G401 (cell line): ENCODE data around the gene COTL1. TPM values are rescaled to one million over a fixed set of nuclear protein-coding genes. Genes with fewer than 3 reads are reported as not detected.

Experiments used
- DNase-seq: peaks from one replicate; pipeline ENCODE4 v3.0.0-alpha.2; 2015; ENCODE audit warnings: low spot score
- in situ Hi-C: cut with HindIII; loops from 2 replicates; pipeline ENCODE4 v1.10.0; 2016; ENCODE audit warnings: low sequenced_read_pairs, mixed read lengths
- total RNA-seq: library from RNA; depleted of rRNA; stranded (reverse); fragments of >200 nt; shearing (Covaris generic); gene quantifications from 2 replicates; pipeline ENCODE4 v1.2.3, GENCODE V29; 2014

Gene COTL1
- total RNA-seq, 1 experiment from 2014 or later, result 79.9 TPM

DNA sequence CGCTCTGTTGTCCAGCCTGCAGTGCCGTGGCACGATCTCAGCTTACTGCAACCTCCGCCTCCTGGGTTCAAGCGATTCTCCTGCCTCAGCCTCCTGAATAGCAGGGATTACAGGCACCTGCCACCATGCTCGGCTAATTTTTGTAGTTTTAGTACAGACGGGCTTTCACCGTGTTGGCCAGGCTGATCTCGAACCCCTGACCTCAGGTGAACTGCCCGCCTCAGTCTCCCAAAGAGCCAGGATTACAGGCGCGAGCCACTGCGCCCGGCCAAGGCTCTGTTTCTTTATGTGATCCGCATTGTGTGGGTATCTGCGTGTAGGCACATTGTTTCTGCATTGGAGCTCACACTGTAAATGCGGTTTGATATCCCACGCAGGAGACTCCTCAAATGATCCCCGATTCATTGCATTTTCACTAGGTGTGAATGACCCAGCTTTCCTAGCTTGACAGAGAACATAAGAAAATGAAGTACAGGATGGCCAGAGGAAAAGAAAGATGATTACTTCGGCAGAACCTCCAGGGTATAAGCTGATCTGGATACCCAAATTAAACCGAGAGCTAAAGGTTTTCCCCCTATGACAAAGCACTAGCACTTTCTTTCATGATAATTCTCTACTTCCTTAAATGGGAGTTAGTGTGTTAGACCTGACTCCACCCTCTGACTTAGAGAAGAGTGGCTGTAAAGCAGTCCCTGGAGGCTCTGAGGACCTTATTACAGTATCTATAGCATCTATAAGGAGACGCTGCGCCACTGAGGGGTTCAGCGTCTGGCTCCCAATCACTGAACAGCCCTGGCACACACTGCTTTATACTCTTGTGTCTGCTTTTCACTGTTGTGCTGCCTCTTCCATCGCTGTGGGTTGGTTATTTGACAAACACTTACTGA is 17.3 kb downstream of the COTL1 start:
- no peak for DNase-seq
- in situ Hi-C loops, result no loop called here

DNA sequence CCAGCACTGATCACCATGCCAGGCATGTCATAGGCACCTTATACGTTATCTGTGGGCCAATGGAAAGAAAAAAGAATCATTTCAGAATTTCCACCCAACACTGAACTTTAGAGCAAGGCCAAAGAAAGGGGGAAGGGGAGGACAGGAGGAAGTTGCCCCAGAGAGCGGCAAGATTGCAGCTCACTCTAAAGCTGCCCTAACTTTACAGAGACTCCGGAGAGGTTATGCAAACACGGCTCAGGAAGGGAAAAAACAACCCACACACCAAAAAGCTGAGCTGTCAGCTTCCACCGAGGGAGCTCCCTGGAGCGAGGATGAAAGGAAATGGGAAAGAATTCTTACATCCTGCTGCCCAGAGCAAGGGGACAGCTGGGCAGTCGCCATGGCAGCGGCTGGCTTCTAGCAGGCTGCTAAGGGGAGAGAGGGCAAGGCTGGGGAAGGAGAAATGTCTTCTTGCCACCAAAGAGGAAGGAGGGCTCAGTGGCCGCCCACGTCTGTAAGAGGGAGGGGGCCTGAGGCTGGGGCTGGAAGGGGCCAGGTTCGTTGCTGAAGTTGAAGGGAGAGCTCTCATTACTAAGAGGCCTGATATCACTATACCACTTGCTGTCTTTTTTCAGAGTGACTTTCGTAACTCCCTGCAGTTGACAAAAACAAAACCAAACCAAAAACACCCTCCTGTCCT is 18.2 kb downstream of the COTL1 start:
- peak; percentile 37 for DNase-seq
- in situ Hi-C loops, result no loop called here

DNA sequence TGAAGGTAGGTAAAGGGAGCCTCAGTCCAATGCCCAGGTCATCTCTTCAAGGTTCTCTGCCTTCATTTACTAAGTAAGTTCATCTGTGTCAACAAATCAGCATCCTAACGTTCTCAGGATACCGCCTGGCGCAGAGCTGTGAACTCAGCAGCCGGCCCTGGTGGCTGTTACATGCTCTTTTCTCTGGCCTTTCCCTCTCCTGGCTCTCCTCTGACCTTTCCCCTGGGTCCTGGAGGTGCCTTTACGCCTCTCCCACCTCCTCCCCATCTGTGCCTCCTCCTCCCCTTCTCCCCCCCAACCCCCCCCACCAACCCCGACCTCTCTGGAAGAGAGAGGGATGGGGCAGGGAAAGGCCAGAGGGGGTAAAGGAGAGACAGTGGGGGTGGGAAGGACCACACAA is 19.5 kb downstream of the COTL1 start:
- in situ Hi-C loops, result no loop called here
- DNase-seq, result no peak

DNA sequence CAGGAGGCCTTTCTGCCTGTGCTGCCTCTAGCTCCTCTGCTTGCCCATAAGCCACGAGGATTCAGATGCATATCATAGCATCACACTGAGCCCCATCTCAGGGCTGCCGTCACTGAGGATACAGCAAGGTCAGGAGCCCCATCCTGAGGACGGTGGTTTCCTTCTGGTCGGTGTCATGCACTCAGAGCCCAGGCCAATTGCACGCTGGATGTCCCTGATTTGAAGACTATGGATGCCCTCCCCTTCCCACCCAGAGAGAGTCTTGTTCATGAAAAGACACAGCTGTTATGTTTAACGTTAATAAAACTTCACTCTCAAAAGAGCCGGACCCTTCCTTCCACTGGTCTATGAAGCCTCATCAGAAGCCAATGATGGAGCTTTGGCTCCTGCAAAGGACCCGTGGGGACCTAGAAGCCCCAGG is 19.9 kb downstream of the COTL1 start:
- DNase-seq, result no peak
- in situ Hi-C loops, result no loop called here

DNA sequence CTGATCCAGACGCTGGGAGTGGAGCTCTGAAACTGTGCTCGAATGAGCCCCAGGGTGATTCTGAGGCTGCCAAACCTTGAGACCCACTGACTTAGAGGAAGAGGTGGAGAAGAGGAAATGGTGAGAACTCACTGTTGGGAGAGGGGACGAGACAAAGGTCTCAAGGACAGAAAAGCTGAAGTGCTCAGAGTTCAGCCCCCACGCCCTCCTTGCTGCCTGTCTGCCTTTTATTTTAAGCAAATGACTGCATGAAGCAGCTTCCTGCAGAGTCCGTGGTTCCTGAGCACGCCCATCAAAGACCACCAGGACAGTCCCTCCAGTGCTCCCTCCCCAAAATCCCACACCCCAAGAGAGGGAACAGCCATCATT is 20.4 kb downstream of the COTL1 start:
- in situ Hi-C loops, result no loop called here
- no peak for DNase-seq

DNA sequence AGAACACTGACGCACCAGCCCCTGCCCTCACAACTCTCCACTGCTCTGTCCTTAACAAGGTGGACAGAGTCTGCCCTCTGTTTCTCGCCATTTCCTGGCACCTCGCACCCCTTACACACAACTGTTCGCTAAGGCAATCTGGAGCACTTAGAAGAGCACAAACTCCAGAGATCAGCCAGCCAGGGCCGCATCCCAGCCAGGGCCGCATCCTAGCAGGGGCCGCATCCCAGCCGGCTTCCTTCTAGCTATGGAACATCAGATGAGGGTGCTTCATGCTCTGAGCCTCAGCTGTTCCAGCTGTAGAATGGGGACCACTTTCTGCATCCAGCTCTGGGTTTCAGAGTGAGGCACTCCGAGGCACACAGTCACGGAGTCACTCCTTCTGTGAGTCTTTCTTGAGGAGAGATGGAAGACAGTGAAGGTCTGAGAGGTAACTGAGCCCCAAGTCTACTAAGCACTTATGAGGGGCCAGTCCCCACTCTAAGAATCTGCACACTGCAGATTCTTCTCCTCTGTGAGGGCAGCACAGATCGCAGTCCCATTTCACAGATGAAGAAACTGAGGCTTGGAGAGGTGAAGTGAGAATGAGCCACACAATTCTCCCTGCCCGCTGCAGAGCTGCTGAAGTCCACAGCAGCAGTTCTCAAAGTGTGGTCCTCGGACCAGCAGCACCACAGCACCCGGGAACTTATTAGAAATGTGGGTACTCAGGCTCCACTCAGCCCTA is 20.9 kb downstream of the COTL1 start:
- DNase-seq, result no peak
- in situ Hi-C loops, result no loop called here

DNA sequence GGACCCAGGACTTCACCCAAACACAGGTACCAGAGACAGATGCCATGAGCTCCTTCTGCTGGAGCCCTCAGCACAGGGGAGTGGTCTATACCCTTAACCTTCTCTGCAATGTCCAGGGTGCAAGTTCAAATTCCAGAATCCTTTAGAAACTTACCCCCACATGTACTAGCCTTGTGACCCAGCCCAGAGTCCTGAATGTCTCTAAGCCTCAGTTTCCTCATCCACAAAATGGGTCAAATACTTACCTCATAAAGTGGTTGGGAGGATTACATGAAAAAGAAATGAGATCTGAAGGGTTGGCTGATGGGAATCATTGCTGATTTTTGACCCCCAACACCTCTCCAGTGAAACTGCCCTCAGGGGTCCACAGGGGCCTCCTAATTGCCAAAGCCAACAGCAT is 21.7 kb downstream of the COTL1 start:
- in situ Hi-C loops, result no loop called here
- DNase-seq, result no peak

DNA sequence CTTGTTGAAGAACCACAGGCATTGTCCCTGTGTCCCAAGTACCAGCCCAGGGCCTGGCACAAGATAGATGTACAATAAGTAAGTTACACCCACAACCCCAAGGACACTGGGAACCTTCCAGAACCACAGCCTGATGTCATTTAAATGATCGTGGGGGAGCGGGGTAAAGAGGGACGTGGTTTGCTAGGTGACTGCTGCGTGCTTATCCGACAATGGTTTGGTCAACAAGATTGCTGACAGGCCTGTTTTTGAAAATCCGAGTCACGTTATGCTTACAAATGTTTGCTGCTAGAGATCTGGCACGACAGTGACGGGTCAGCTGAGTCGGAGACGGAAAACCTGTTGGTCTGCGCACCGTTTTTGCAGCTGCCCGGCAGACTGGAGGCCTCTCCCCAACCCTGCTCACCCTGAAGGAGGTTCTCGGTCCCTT is 22.8 kb downstream of the COTL1 start:
- in situ Hi-C loops, result no loop called here
- no peak for DNase-seq

DNA sequence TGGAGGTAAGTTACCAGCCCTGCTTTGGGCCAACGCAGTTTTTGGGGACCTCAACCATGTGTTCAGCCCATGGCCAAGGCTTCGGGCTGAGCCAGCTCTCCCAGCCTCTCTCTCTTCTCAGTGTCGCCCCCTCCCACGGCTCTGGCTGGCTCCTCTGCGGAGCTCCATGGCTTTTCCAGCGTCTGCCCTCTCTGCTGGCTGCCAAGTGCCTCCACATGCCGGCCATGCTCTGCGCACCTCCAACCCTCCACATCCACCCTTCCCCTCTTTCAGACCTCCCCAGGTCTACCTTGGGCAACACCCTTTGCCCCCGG is 23.2 kb downstream of the COTL1 start:
- in situ Hi-C loops, result no loop called here
- no peak for DNase-seq

DNA sequence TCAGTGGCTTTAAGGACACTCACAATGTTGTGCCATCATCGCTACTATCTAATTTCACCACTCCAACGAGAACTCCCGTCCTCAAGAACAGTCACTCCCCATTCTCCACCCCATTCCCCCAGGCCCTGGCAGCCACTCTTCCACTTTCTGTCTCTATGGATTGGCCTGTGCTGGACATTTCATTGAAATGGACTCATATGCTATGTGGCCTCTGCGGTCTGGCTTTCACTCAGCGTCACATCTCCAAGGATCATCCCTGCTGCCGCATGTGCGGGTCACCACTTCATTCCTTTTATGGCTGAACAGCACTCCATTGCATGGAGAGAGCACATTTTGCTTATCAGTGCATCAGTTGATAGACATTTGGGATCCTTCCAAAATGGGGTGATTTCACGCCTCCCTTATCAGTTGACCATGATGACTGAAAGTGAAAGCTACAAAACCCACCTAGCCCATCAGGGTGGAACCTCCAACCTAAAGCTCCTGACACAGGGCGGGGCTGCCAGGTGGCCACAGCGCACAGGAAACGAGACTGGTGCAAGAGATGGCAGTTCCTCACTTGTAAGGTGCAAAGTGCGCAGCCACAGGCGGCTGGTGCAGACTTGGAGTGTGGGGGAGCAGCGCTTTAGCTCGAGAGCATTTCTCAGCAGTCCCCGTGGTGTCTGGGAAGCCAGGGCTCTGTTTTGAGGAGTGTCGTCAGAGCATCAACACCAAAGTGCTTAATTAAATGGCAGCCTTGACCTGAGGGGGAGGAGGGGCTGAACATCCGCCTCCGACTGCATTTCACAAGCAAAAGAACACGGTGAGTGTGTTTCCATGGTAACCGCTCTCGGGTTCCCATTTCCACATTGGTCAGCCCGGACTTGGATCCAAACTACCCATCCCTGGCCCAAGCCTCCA is 23.8 kb downstream of the COTL1 start:
- DNase-seq, result peak; percentile 67
- in situ Hi-C loops, result no loop called here

DNA sequence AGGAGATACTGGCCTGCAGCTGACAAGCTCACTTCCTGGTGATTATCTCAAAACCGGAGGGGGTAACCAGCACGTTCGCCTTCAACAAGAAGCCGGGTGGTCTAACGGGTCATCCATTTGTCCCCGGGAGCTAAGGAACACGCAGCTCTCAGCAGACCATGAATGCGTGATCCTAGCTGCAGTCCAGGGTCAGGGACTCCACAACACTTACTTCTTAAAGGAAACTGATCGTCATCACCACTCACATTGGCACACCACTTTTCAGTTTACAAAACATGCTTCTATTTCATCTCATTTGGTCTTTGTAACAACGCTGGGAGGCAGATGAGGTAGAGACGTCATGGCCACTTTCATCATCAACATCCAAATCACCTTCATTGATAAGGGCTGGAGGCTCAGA is 25.2 kb downstream of the COTL1 start:
- in situ Hi-C loops, result no loop called here
- no peak for DNase-seq

DNA sequence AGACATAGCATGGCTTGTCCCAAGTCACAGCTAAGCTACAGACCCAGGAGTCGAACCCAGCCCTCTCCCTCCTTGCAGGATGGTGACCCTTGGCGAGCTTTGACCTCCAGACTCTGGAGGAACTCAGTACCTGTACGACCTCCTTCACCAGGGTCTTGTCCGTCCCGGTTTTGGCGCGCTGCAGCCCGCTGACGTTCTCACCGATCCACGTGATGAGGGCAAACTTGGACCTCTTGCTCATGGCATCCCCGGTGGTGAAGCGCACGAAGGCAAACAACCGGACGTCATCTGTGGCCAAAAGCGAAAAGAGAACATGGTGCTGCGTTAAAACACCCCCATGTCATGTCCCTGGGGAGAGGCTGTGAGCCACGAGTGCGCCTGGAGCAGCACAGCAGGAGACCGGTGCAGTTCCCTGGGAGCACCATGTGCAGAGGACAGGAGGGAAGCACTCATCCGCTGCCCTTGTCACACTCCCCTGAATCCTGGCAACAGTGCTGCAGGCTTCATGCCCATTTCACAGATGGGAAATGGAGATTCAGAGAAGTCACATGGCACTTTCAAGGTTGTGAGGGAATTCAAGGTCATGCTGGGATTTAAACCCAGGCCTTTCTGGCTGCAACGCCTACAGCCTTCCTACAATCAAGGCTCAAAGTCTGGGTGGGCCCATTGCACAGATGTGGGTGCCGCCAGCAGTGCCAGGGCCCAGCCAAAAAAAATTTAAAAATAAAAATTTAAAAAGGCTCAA is 27.7 kb downstream of the COTL1 start:
- DNase-seq, result no peak
- in situ Hi-C loops, result no loop called here

DNA sequence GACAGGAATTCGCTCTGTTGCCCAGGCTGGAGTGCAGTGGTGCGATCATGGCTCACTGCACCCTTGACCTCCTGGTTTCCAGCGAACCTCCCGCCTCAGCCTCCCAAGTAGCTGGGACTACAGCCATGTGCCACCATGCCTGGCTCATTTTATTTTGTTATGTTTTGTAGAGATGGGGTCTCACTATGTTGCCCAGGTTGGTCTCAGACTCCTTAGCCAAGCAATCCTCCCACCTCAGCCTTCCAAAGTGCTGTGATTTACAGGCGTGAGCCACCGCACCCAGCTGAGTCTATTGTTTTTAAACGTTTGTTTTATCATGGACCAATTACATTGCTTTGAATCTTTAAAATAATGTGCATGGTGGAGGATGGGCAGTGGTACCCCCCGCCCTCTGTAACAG is 28.9 kb downstream of the COTL1 start:
- no peak for DNase-seq
- in situ Hi-C loops, result no loop called here

DNA sequence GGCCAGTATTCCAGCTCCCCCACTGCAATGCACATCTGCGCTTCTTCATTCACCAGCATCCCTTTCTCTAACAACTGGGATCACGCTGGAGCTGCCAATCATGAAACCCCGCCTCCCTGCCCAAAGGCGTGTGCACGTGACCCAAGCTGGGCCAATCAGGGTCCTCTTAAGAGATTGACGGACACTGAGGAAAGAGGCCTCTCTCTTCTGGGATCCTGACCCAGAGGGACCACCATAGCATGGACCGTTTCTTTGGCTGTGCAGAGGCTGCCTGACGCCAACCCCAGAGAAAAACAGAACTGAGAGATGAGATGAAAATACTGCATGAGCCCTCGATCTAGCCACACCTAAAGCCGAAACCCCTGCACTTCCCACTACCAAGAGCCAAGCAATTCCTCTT is 32.0 kb downstream of the COTL1 start:
- no peak for DNase-seq
- in situ Hi-C loops, result no loop called here

DNA sequence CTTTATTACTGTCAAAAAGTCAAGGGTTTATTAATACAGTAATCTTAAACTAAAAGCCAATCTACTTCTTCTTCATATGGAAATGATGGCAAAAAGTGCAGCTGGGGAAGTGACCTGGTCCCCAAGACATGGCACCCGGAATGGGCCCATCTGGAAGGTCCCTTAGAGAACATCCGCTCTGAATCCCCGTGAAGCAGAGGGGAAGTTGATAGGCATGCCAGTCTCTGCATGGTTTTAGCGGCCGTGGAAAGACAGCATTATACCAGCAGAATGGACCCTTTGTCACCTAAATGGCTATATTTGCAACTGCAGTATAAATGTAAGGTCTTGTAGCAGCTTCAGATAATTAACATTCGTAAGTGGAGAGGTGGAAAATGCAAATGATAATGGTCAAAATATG is 32.4 kb downstream of the COTL1 start:
- in situ Hi-C loops, result no loop called here

DNA sequence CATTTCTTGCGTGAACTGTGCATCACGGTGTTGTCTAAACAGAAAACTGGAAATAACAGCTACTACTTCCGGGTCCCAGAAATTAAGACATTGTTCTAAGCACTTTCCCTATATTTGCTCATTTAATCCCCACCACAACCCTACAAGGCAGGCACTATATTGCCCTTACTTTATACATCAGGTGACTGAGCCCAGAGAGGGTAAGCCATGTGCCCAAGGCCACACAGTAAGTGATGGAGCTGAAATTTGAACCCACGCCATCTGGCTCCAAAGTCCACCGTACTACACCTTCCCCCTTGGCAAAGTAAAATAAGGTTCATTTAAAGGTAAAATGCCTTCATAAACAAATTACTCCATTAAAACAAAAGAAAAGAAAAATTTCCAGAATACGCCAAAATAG is 33.2 kb downstream of the COTL1 start:
- in situ Hi-C loops, result no loop called here
- no peak for DNase-seq

More for the DNA sequence above, 32.4 kb downstream of the COTL1 start:
- no peak for DNase-seq

DNA sequence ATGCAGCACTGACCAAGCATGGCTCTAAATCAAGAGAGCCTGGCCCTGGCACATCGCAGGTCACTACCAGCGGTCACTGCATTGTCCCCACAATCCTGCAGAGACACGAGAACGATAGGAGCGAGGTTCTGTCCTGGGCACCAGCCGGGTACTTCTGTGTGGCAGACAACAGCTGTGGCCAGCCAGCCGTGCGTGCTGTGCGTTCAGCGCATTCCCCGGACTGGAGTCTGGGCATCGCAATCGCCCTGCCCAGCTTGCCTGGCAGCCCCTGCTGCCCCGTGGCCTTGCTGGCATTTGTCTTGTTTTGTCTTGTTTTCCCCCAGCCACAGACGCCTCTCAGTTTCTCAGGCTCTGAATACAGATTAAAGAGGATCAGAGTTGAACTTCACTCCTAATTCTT is 33.9 kb downstream of the COTL1 start:
- in situ Hi-C loops, result no loop called here
- DNase-seq, result no peak

DNA sequence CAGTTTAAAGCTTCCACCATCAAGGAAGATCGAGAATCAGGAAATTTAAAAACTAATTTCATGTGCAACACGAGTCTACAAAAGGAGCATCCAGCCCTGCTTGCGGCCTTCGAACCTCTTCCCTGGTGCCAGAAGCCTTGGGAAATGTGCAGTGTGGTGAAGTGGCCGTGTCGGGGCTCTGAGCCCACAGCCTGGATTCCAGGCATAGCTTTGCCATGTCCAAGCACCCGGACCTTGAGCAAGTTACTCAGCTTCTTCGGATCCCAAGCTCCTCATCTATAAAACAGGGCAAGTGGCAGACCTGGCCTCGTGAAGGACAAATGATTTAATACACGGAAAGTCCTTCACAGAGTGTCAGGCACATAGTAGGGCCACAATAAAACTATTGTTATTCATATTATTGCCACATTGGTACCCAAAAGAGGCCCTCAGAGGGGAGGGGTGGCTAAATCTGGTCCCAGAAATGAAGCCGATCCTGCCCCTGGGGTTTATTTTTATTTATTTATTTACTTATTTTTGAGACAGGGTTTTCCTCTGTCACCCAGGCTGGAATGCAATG is 34.8 kb downstream of the COTL1 start:
- no peak for DNase-seq
- in situ Hi-C loops, result no loop called here
